ENCODE measurements around the gene BCKDK. TPM values are rescaled to one million over a fixed set of nuclear protein-coding genes. Genes with fewer than 3 reads are reported as not detected.
A peak's percentile ranks its signal among the peaks of the same experiment; 100 is the strongest.
"Not testable (repeated sequence)": the region's sequence is repeated elsewhere in the genome, so short reads cannot be mapped to it uniquely, and the experiment has no call there.

The BCKDK gene
- total RNA-seq, 1 donor from 2014 or later = 21.5 TPM

GRCh38 chr16:31099860-31100638 is 8.1 kb upstream of the BCKDK start:
- no peak for ATAC-seq

DNA sequence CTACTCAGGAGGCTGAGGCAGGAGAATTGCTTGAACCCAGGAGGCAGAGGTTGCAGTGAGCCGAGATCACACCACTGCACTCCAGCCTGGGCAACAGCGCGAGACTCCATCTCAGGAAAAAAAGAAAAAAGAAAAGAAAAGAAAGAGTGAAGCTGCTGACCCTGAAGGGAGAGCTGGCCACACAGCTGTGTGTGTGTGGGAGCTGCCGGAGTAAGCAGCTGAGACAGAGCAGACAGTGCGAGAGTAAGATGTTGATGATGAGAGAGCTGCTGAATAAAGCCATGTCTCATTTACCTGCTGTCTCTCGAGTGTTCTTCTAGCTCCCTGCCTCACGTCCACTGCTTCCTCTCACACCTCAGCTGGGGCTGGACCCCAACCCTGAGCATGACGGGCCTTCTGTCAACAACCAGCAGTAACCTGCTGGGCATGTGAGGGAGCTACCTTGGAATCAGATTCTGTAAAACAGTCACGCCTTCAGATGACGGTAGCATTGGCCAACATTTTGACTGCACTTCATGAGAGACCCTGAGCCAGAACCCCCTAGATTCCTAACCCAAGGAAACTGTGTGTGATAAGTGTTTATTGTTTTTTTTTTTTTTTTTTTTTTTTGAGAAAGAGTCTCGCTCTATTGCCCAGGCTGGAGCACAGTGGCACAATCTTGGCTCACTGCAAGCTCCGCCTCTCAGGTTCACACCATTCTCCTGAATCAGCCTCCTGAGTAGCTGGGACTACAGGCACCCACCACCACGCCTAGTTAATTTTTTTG is 7.1 kb upstream of the BCKDK start:
- ATAC-seq = not testable (repeated sequence)

- ATAC-seq = peak; percentile 69
Measured at GRCh38 chr16:31105677-31106213, 2.4 kb upstream of the BCKDK start.

GRCh38 chr16:31106509-31107464 is 1.4 kb upstream of the BCKDK start:
- ATAC-seq = no peak

DNA sequence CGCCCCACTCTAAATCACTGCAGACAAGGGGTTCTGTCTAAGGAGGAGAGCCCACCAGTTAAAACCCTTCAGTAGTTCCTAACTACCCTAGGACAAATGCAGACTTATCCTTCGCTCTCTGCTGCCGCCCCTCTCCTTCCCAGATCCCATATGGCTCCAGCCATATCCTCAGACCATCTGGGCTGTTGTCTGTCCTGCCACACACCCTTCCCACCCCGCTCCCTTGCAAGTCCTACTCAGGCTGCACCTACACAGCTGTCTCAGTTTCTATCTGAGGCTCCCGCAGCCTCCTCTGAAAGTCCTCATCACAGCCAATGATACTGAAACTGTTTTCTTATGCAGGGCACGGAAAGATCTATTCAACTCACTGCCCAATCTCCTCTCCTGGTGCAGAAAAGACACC is 720 bp upstream of the BCKDK start:
- no peak for ATAC-seq

DNA sequence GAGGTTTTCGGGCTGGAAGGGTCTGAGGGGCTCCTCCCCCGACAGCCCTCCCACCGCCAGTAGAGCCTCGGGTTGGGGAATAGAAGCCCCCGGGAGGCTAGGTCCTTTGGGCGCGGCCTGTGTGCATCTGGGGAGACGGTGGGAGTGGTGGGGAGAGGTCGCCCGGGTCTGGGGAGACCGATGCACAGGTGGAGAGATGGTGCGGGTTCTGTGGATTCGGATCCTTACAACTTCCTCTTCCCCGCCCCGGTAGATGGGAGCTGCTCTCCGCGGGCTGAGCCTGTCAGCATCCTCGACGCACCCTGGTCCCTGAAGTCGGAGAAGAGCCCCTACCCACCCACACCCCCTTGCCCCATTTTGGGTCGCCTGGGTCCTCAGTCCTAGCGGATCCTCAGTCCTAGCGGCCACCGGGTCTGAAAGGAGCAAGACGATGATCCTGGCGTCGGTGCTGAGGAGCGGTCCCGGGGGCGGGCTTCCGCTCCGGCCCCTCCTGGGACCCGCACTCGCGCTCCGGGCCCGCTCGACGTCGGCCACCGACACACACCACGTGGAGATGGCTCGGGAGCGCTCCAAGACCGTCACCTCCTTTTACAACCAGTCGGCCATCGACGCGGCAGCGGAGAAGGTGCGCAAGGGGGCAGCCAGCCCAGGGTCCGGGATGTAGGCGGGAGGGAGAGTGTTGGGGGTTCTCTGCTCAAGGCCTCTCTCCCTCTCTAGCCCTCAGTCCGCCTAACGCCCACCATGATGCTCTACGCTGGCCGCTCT is 790 bp downstream of the BCKDK start:
- ATAC-seq = peak; percentile 9

- ATAC-seq = no peak
Measured at GRCh38 chr16:31109622-31110021, 1.4 kb downstream of the BCKDK start.

DNA sequence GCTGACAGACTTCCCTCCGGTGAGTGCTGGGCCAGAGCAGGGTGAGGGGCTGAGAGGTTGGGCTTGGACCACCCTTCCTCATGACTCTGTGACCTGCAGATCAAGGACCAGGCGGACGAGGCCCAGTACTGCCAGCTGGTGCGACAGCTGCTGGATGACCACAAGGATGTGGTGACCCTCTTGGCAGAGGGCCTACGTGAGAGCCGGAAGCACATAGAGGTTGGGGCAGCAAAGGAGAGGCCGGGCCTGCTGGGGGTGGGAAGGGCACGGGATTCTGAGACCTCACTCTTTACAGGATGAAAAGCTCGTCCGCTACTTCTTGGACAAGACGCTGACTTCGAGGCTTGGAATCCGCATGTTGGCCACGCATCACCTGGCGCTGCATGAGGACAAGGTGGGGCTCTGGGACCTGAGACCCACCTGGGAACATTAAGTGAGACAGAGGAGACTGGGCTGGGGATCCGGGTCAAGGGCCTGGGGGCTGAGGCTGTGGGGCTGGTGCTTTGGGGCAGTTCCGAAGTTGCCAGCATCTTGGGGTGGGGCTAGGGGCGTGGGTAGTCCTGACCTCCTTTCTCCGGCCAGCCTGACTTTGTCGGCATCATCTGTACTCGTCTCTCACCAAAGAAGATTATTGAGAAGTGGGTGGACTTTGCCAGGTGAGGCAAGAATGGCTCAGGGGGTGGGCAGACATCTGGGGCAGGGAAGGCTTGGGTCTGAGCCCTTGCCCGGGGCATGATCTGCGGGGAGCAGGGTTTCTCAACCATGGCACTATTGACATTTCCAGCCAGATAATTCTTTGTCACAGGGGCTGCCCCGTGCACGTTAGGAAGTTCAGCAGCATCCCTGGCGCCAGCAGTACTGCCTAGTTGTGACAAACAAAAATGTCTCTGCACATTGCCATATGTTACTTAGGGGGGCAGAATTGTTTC is 2.2 kb downstream of the BCKDK start:
- ATAC-seq = no peak

GRCh38 chr16:31111881-31112466 is 3.8 kb downstream of the BCKDK start:
- ATAC-seq = no peak

- ATAC-seq = no peak
Measured at GRCh38 chr16:31112711-31113110, 4.5 kb downstream of the BCKDK start.

DNA sequence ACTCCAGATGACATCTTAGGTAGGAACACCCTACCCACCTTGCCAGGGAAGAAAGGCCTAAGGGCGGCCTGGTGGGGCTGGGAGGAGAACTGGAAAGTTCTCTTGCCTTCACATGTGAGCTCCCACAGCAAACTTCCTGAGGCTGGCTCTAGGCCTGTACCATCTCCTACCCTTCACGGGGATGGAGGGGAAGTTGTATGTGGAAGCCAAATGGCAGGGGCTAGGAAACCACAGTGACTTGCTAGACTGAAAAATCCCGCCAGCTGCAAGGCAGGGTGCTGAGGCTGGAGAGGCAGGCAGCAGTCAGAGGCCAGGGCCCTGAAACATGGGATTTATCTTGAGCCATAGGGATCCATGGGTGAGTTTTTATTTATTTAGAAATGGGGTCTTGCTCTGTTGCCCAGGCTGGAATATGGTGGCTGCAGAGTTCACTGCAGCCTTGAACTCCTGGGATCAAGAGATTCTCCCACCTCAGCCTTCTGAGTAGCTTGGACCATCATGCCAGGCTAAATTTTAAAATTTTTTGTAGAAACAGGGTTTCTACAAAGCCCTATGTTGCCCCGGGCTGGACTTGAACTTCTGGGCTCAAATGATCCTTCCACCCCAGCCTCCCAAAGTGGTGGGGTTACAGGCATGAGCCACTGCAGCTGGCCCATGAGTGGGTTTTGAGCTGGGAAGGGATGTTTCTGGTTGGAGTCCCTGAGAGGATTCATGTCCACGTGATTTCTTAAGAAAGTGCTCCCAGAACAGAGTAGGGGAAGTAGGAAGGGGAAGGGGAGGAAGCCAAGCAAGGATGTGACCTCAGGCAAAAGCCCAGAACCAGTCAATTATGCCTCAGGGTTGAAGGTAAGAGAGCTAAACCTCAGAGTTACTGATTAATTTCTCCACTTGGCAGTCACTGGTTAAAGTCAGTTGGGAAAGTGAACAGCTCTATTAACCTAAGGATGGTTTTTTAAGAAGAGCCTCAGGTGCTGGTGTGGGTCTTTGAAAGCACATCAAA is 5.2 kb downstream of the BCKDK start:
- no peak for ATAC-seq

DNA sequence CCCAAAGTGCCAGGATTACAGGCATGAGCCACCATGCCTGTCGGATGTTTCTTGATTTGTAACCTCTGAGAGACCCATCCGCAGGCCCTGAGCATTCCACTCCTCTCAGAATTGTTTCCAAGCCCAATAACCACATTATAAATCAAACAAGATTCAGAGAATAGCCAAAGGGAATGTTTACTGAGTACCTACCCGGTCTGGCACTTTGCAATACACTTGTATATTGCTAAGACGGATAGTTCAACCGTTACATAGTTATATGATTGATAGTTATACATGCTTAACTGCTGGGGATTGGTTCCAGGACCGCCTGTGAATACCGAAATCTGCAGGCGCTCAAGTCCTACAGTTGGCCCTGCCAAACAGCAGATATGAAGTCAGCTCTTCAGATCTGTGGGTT is 6.3 kb downstream of the BCKDK start:
- no peak for ATAC-seq

- peak; percentile 97 for ATAC-seq
Measured at GRCh38 chr16:31117384-31118222, 9.4 kb downstream of the BCKDK start, which contains the start of gene KAT8. Gene KAT8, plus strand, starts transcription at chr16:31117664. Its CDS starts 18 bp downstream, at chr16:31117682.

- peak; percentile 68 for ATAC-seq
Measured at GRCh38 chr16:31118223-31119155, 10.3 kb downstream of the BCKDK start.

DNA sequence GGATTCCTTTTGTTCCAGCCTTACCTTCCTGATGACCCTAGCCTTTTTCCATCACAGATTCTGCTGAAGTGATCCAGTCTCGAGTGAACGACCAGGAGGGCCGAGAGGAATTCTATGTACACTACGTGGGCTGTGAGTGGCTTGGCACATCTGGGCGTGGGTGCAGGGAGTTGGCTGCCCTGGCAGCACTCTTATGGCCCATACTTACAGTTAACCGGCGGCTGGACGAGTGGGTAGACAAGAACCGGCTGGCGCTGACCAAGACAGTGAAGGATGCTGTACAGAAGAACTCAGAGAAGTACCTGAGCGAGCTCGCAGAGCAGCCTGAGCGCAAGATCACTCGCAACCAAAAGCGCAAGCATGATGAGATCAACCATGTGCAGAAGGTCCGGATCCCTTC is 11.9 kb downstream of the BCKDK start:
- no peak for ATAC-seq

GRCh38 chr16:31125844-31126243 is 17.7 kb downstream of the BCKDK start:
- ATAC-seq = no peak

DNA sequence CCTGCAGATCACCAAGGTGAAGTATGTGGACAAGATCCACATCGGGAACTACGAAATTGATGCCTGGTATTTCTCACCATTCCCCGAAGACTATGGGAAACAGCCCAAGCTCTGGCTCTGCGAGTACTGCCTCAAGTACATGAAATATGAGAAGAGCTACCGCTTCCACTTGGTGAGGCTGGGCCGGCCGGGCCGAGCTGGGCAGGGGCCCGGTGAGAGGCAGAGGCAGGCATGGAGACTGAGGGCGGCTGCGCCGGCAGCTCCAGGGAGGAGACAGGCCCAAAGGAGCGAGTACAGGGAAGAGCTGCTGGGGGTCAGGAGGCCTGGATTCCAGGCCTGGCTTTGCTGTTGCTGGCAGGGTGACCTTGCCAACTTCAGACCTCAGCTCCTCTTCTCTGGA is 19.0 kb downstream of the BCKDK start:
- no peak for ATAC-seq

Measured in esophagus mucosa (tissue), 1 donor.